ENCODE data around the gene LILRA2.

- no peak for TF ChIP-seq EZH2 (IDR thresholded peaks at IDR 0.05; ENCODE audit: insufficient read depth, poor library complexity, severe bottlenecking)
- TF ChIP-seq EZH2phosphoT487 (IDR thresholded peaks at IDR 0.05; ENCODE audit: insufficient read depth, low read depth), result no peak
Observed at GRCh38 chr19:54606230-54606629, 32.6 kb downstream of the LILRA2 start.

All from GM23248 (cell line).